Chondrocyte (in vitro differentiated cells): ENCODE measurements around the gene ZSCAN16. TPM values are rescaled to one million over a fixed set of nuclear protein-coding genes. Genes with fewer than 3 reads are reported as not detected.

ENCODE experiments used
- DNase-seq: peaks from one replicate; pipeline ENCODE4 v3.0.0; 2021; ENCODE audit warnings: mixed read lengths, low spot score
- H3K27ac Mint-ChIP-seq: one replicate; pipeline ENCODE4 v1.8.0; 2021; ENCODE audit warnings: mild to moderate bottlenecking, moderate library complexity, mixed read lengths; ENCODE audit not compliant: unreplicated experiment
- H3K27me3 Mint-ChIP-seq: 2 replicates; pipeline ENCODE4 v1.8.0; 2021; ENCODE audit warnings: low read depth, mixed read lengths
- H3K36me3 Mint-ChIP-seq: 2 replicates; pipeline ENCODE4 v1.8.0; 2021; ENCODE audit warnings: low read depth, mixed read lengths
- H3K4me1 Mint-ChIP-seq: 2 replicates; pipeline ENCODE4 v1.8.0; 2021; ENCODE audit warnings: low read depth, mild to moderate bottlenecking, mixed read lengths
- H3K4me3 Mint-ChIP-seq: one replicate; pipeline ENCODE4 v1.8.0; 2021; ENCODE audit warnings: mild to moderate bottlenecking, moderate library complexity, mixed read lengths; ENCODE audit not compliant: unreplicated experiment
- H3K9me3 Mint-ChIP-seq: 2 replicates; pipeline ENCODE4 v1.8.0; 2021; ENCODE audit warnings: low read depth, mixed read lengths
- CTCF ChIP-seq: fragments of 200-600 bp; sonication (generic); IDR thresholded peaks from 2 replicates; pipeline ENCODE4 v1.5.0; 2021; ENCODE audit warnings: antibody characterized with exemption, mild to moderate bottlenecking, moderate library complexity
- total RNA-seq: library from RNA; stranded (reverse); gene quantifications from 3 replicates; pipeline ENCODE4 v1.2.1, GENCODE V29; 2021

The ZSCAN16 gene
- total RNA-seq, 1 donor from 2014 or later, result 3.0 TPM

DNA sequence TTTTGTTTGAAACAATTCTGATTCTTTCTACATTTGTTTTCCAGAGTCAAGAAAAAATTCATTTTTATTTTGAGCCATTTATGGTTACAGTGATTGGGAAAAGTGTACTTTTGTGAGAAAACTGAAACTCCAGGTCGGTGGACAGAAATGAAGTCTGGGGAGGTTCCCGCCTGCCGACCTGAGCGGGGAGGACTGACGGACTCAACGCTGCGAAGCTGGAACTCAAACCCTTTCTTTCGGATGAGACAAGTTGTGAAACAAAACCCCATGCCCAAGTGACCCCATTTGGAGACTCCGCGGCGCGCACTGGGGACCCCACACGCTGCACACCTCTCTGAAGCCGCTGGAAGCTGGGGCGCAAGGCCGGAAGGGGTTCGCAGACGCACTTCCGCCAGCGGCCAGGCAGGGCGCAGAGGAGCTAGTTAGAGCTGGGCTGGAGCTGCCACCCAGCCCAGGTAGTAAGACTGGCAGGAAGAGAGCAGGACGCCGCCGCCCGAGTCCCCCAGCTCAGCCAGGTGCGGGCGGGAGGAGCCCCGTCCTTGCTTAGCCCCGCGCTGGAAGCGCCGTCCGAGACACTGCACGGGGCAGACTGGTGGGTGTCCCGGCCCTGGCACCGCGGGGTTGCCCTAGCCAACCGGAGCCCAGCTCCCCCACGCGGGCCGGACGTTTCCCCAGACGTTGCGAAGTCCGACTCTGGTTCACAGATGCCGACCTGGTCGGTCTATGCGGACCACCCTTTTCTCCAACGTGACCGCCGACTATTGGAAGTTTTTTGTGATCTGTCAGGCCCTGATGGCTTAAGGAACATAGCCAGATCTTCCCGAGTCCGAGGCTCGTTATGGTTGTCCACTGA, 19.8 kb upstream of the ZSCAN16 start:
- Mint-ChIP-seq H3K4me1 (peaks cover 10% of the 10 kb centered on the region), H3K27me3 (peaks cover 9% of the 10 kb centered on the region), H3K4me3 (peak overlapping the region; percentile 83), H3K36me3 (no peaks in the 10 kb centered on the region), H3K9me3 (no peaks in the 10 kb centered on the region), H3K27ac (peak overlapping the region; percentile 73)
- DNase-seq, result peak; percentile 93
- peak; percentile 78 for TF ChIP-seq CTCF

- no peak for DNase-seq
- Mint-ChIP-seq H3K27ac (peak overlapping the region; percentile 73), H3K4me3 (peak overlapping the region; percentile 83), H3K4me1 (peaks cover 10% of the 10 kb centered on the region), H3K9me3 (no peaks in the 10 kb centered on the region), H3K27me3 (peaks cover 9% of the 10 kb centered on the region), H3K36me3 (no peaks in the 10 kb centered on the region)
- TF ChIP-seq CTCF, result no peak
Measured at GRCh38 chr6:28105245-28105639, 19.2 kb upstream of the ZSCAN16 start.

- Mint-ChIP-seq H3K36me3 (peaks cover 2% of the 10 kb centered on the region), H3K27ac (no peak overlapping the region), H3K4me1 (peaks cover 10% of the 10 kb centered on the region), H3K9me3 (no peaks in the 10 kb centered on the region), H3K4me3 (no peak overlapping the region), H3K27me3 (no peaks in the 10 kb centered on the region)
- no peak for DNase-seq
- no peak for TF ChIP-seq CTCF
Measured at GRCh38 chr6:28107506-28107905, 16.9 kb upstream of the ZSCAN16 start.

- no peak overlapping the region for H3K4me3 Mint-ChIP-seq
- TF ChIP-seq CTCF, result no peak
- peaks cover 4% of the 10 kb centered on the region for H3K9me3 Mint-ChIP-seq
- no peaks in the 10 kb centered on the region for H3K4me1 Mint-ChIP-seq
- no peak overlapping the region for H3K27ac Mint-ChIP-seq
- no peak for DNase-seq
- H3K27me3 Mint-ChIP-seq, result no peaks in the 10 kb centered on the region
- peaks cover 26% of the 10 kb centered on the region for H3K36me3 Mint-ChIP-seq
Measured at GRCh38 chr6:28111964-28112363, 12.4 kb upstream of the ZSCAN16 start.

- H3K36me3 Mint-ChIP-seq, result peaks cover 35% of the 10 kb centered on the region
- no peaks in the 10 kb centered on the region for H3K27me3 Mint-ChIP-seq
- H3K4me3 Mint-ChIP-seq, result no peak overlapping the region
- no peaks in the 10 kb centered on the region for H3K4me1 Mint-ChIP-seq
- TF ChIP-seq CTCF, result no peak
- peaks cover 4% of the 10 kb centered on the region for H3K9me3 Mint-ChIP-seq
- no peak overlapping the region for H3K27ac Mint-ChIP-seq
- no peak for DNase-seq
Measured at GRCh38 chr6:28115799-28116198, 8.6 kb upstream of the ZSCAN16 start.
